K562 (cell line): ENCODE measurements around the gene CTSW. TPM values are rescaled to one million over a fixed set of nuclear protein-coding genes. Genes with fewer than 3 reads are reported as not detected.

Experiments used
- ATAC-seq: fragments of 200-7000 bp; cut with Tn5 transposase; 3 replicates; pipeline ENCODE4 v1.9.1; 2020; ENCODE audit warnings: moderate library complexity
- BruUV-seq: library from RNA; stranded (reverse); fragments of 400-500 nt; replicated peaks from 2 replicates; lab custom pipeline; 2021; lab: Mats Ljungman, UMichigan
- CTCF ChIA-PET: fragments of 300-600 bp; formaldehyde crosslinking; extraction: SDS; loops from one replicate; lab custom pipeline; 2021; ENCODE audit warnings: low intra/inter-chr PET ratio; lab: Yijun Ruan, JAX
- POLR2A ChIA-PET: fragments of 300-600, 350-650 bp; sonication (Branson Sonifier 250); formaldehyde crosslinking; extraction: SDS; loops from one replicate; lab custom pipeline; 2021; ENCODE audit warnings: antibody characterized with exemption, inconsistent platforms; lab: Yijun Ruan, JAX
- DNase-seq, 4 experiments: peaks; one replicate each; pipeline versions ENCODE4 v3.0.0 to v3.0.0-alpha.2; 2011 to 2018; ENCODE audit warnings: low spot score in 3 of 4, mixed read lengths in 3 of 4; ENCODE audit errors: extremely low read depth in 1 of 4
- FAIRE-seq: peaks from 2 replicates; lab custom pipeline; 2011; peaks lifted over from hg19 to GRCh38; lab: Jason Lieb, UNC
- H2AFZ ChIP-seq: 2 replicates; pipeline ENCODE4 v1.6.0; 2011; ENCODE audit warnings: low read depth, low read length, control low read depth, inconsistent platforms
- H3K27ac ChIP-seq: fragments of 200-600 bp; 3 replicates; pipeline ENCODE4 v1.8.0; 2011; ENCODE audit warnings: low read depth, mild to moderate bottlenecking, control low read depth, inconsistent platforms, low read length, moderate library complexity, mixed read lengths; ENCODE audit errors: extremely low read depth
- H3K27me3 ChIP-seq, 2 experiments: fragments of 300-600 bp in 1 of 2; 2 replicates in 1 of 2; 3 replicates in 1 of 2; pipeline versions ENCODE4 v1.6.0 to v1.8.0; 2011; ENCODE audit warnings: inconsistent platforms in 2 of 2, low read length in 2 of 2, mild to moderate bottlenecking in 1 of 2, mixed read lengths in 1 of 2, moderate library complexity in 1 of 2; ENCODE audit not compliant: control insufficient read depth in 2 of 2, insufficient read depth in 2 of 2
- H3K36me3 ChIP-seq: fragments of 300-600 bp; 3 replicates; pipeline ENCODE4 v1.8.0; 2011; ENCODE audit warnings: mild to moderate bottlenecking, low read length, inconsistent platforms; ENCODE audit not compliant: control insufficient read depth, insufficient read depth
- H3K4me1 ChIP-seq, 2 experiments: fragments of 200-600 bp in 1 of 2; replicated peaks in 1 of 2; 2 replicates in 1 of 2; 3 replicates in 1 of 2; pipeline versions ENCODE4 v1.5.1 to v1.8.0; 2011; ENCODE audit warnings: inconsistent platforms in 2 of 2, low read length in 2 of 2, mild to moderate bottlenecking in 1 of 2, mixed read lengths in 1 of 2, moderate library complexity in 1 of 2; ENCODE audit not compliant: control insufficient read depth in 2 of 2, insufficient read depth in 2 of 2
- H3K4me2 ChIP-seq: 2 replicates; pipeline ENCODE4 v1.6.1; 2011; ENCODE audit warnings: low read length, control low read depth, inconsistent platforms, mixed read lengths; ENCODE audit not compliant: insufficient read depth
- H3K4me3 ChIP-seq: fragments of 200-600 bp; sonication (generic), shearing (Covaris generic); 2 replicates; pipeline ENCODE4 v1.5.1; 2016; ENCODE audit warnings: control low read depth, inconsistent platforms
- H3K79me2 ChIP-seq: fragments of 200-600 bp; 3 replicates; pipeline ENCODE4 v1.8.0; 2011; ENCODE audit warnings: low read length, inconsistent platforms; ENCODE audit not compliant: control insufficient read depth, insufficient read depth
- H3K9ac ChIP-seq, 2 experiments: 2 replicates each; pipeline versions ENCODE4 v1.6.0 to v1.6.1; 2011; ENCODE audit warnings: low read depth in 2 of 2, low read length in 2 of 2, control low read depth in 1 of 2, inconsistent platforms in 1 of 2, mild to moderate bottlenecking in 1 of 2, mixed read lengths in 1 of 2; ENCODE audit not compliant: insufficient read depth in 1 of 2
- H3K9me1 ChIP-seq: one replicate; pipeline ENCODE4 v1.6.0; 2011; ENCODE audit warnings: inconsistent platforms, mild to moderate bottlenecking, low read length, moderate library complexity; ENCODE audit not compliant: control insufficient read depth, insufficient read depth
- H3K9me3 ChIP-seq: replicated peaks from 2 replicates; pipeline ENCODE4 v1.5.1; 2011; ENCODE audit warnings: low read depth, low read length, inconsistent platforms; ENCODE audit not compliant: control insufficient read depth, insufficient read depth
- H4K20me1 ChIP-seq: replicated peaks from 2 replicates; pipeline ENCODE4 v1.6.1; 2011; ENCODE audit warnings: low read length, inconsistent platforms, mixed read lengths; ENCODE audit not compliant: control insufficient read depth, insufficient read depth
- CBFA2T3 ChIP-seq: fragments of 450-650 bp; IDR thresholded peaks from 2 replicates; pipeline ENCODE4 v1.6.1; 2017
- CEBPZ ChIP-seq: fragments of 150-350 bp; IDR thresholded peaks from 2 replicates; pipeline ENCODE4 v1.6.1; 2014; ENCODE audit warnings: low read depth, mild to moderate bottlenecking, low read length, borderline replicate concordance
- CTBP1 ChIP-seq: fragments of 450-650 bp; IDR thresholded peaks from 2 replicates; pipeline ENCODE4 v1.6.1; 2016; ENCODE audit warnings: borderline replicate concordance
- FOXJ2 ChIP-seq: fragments of 200-800 bp; sonication (Bioruptor generic); IDR thresholded peaks from 2 replicates; pipeline ENCODE4 v1.6.1; 2016; ENCODE audit warnings: missing genetic modification characterization, missing compliant biosample characterization
- JUN ChIP-seq, 2 experiments: sonication (generic) in 1 of 2; formaldehyde crosslinking in 1 of 2; IDR thresholded peaks; 2 replicates each; pipeline versions ENCODE4 v1.6.1 to v1.8.0; 2012 to 2022; ENCODE audit warnings: borderline replicate concordance in 2 of 2, mild to moderate bottlenecking in 2 of 2, improper control_type of control experiment in 1 of 2, low read depth in 1 of 2, low read length in 1 of 2, missing genetic modification reagents in 1 of 2
- L3MBTL2 ChIP-seq: fragments of 450-650 bp; IDR thresholded peaks from 2 replicates; pipeline ENCODE4 v1.6.1; 2016; ENCODE audit warnings: mild to moderate bottlenecking, moderate library complexity
- POLR3G ChIP-seq: IDR thresholded peaks from 2 replicates; pipeline ENCODE4 v1.6.1; 2011; ENCODE audit not compliant: insufficient read length, insufficient replicate concordance; ENCODE audit errors: extremely low read depth
- RBM15 ChIP-seq: fragments of 200-400 bp; formaldehyde crosslinking; IDR thresholded peaks from 2 replicates; pipeline ENCODE4 v1.6.1; 2018; ENCODE audit warnings: mild to moderate bottlenecking, low read length, moderate library complexity; ENCODE audit not compliant: insufficient read depth
- RFX7 ChIP-seq: fragments of 250-450 bp; sonication (Bioruptor Pico); IDR thresholded peaks from 2 replicates; pipeline ENCODE4 v1.5.1; 2021; ENCODE audit warnings: mild to moderate bottlenecking
- SMARCB1 ChIP-seq: IDR thresholded peaks from 2 replicates; pipeline ENCODE4 v1.6.1; 2011; ENCODE audit warnings: improper control_type of control experiment, low read depth; ENCODE audit not compliant: insufficient read length
- XRCC4 ChIP-seq: IDR thresholded peaks from one replicate; pipeline ENCODE4 v1.6.1; 2011; ENCODE audit not compliant: insufficient read depth, insufficient read length; ENCODE audit errors: extremely low read depth
- ZEB2 ChIP-seq: fragments of 450-650 bp; IDR thresholded peaks from 2 replicates; pipeline ENCODE4 v1.6.1; 2016
- ZNF12 ChIP-seq: sonication (generic); formaldehyde crosslinking; IDR thresholded peaks from 2 replicates; pipeline ENCODE4 v1.4.0; 2020; ENCODE audit warnings: mild to moderate bottlenecking, missing genetic modification reagents
- ZNF224 ChIP-seq: sonication (generic); formaldehyde crosslinking; IDR thresholded peaks from 2 replicates; pipeline ENCODE4 v1.8.0; 2022; ENCODE audit warnings: mild to moderate bottlenecking, missing genetic modification reagents
- ZNF778 ChIP-seq: fragments of 450-650 bp; formaldehyde crosslinking; IDR thresholded peaks from 2 replicates; pipeline ENCODE4 v1.4.0; 2020; ENCODE audit warnings: mild to moderate bottlenecking, moderate library complexity
- WGBS: fragments of 100-300 bp; shearing (Covaris generic); methylation state at CpG from one replicate; pipeline ENCODE4 v1.1.6; 2016; ENCODE audit warnings: low coverage, mixed read lengths; ENCODE audit not compliant: insufficient coverage; ENCODE audit errors: missing lambda C conversion rate; 5-methylcytosine and 5-hydroxymethylcytosine counted together
- in situ Hi-C: fragments of 300-500 bp; cut with MboI; formaldehyde crosslinking; loops from 4 replicates; pipeline ENCODE4 v1.15.0; 2018; ENCODE audit warnings: inconsistent platforms, mixed read lengths
- intact Hi-C: fragments of 100-400 bp; cut with micrococcal nuclease; formaldehyde crosslinking; loops from 2 replicates; pipeline ENCODE4 v1.14.2; 2022
- polyA plus RNA-seq, 8 experiments: library from polyadenylated mRNA; depleted of rRNA in 4 of 8; stranded (reverse) in 5 of 8; unstranded in 3 of 8; fragments of >200 nt; fragmentation: Nextera tagmentation in 2 of 8; fragmentation: Illumina TruSeq in 1 of 8; extraction: Ambion mirVana in 2 of 8; extraction: Trizol in 1 of 8; gene quantifications; 2 replicates each; pipeline versions ENCODE4 v1.2.1 to v1.2.3, GENCODE V29; 2011 to 2014; ENCODE audit warnings: inconsistent platforms in 1 of 8, missing spikeins in 1 of 8
- total RNA-seq, 7 experiments: library from RNA; depleted of rRNA in 6 of 7; stranded (reverse); fragments of >200 nt in 6 of 7; fragmentation: Illumina TruSeq in 2 of 7; extraction: Trizol in 2 of 7; gene quantifications; 2 replicates each; pipeline versions ENCODE4 v1.2.1 to v1.2.3, GENCODE V29; 2011 to 2021; ENCODE audit warnings: low replicate concordance in 1 of 7

The CTSW gene
- total and polyA plus RNA-seq, 9 of the 15 experiments (the other 6 are each of a cell fraction or from before 2014, with no cell fraction given) = 0.04 TPM; not detected in 8

GRCh38 chr11:65857500-65857852 lies 22.2 kb upstream of the CTSW start:
- BruUV-seq = no TSS peak
- DNase-seq = no peak
- H3K27me3 ChIP-seq = no peaks in the 10 kb centered on the region; a peak in 1 of 5 replicates
- H3K4me2 ChIP-seq = peak overlapping the region; percentile 95
- H3K36me3 ChIP-seq = peaks cover 57% of the 10 kb centered on the region
- peak overlapping the region; percentile 95 for H3K4me3 ChIP-seq
- POLR2A ChIA-PET = interaction anchor here (0.5 to 5.6 kb wide), 19 partner anchors 8 to 229 kb away, joined by 3 to 151 read pairs (median 6); partner anchors contain the start of genes CCDC85B, FIBP, FOSL1 and KAT5
- peaks cover 11% of the 10 kb centered on the region for H3K9me1 ChIP-seq
- no peak for ATAC-seq
- peak overlapping the region; percentile 29 for H2AFZ ChIP-seq
- peaks cover 14 to 62% of the 10 kb centered on the region in 2 experiments for H3K4me1 ChIP-seq
- H3K79me2 ChIP-seq = peaks cover 65% of the 10 kb centered on the region
- H4K20me1 ChIP-seq = peaks cover 22% of the 10 kb centered on the region
- intact Hi-C loops (loop anchor here (5.0 kb wide), 1 partner anchor 45 kb away; the partner anchor contains the start of gene FOSL1), in situ Hi-C loops (no loop called here)
- under 1% methylated on average over 16 of the region's 49 CpGs for WGBS
- no peaks in the 10 kb centered on the region for H3K9me3 ChIP-seq
- no peak for FAIRE-seq
- H3K27ac ChIP-seq = peak overlapping the region; percentile 96
- peak overlapping the region; percentile 98 to 99 for H3K9ac ChIP-seq
- CTCF ChIA-PET = no interaction called here
- TF ChIP-seq L3MBTL2 (peak; percentile 90), XRCC4 (no peak), JUN (IDR thresholded peaks at IDR 0.05; ENCODE audit: borderline replicate concordance, low read depth, low read length) (no peak), JUN (CRISPR knock-in tag; IDR thresholded peaks at IDR 0.05; ENCODE audit: borderline replicate concordance) (0 out of 2 replicates have a peak, but pooled peaks have one; percentile 4), CEBPZ (no peak), RFX7 (CRISPR knock-in tag) (no peak), ZNF778 (CRISPR knock-in tag) (no peak), ZNF12 (CRISPR knock-in tag) (0 out of 2 replicates have a peak, but pooled peaks have one; percentile 20), SMARCB1 (no peak), CBFA2T3 (no peak), POLR3G (no peak), ZNF224 (0 out of 2 replicates have a peak, but pooled peaks have one; percentile 8), CTBP1 (peak; percentile 18; the same call in 1 of the 2 replicates), ZEB2 (no peak), FOXJ2 (tag) (peak; percentile 45; the same call in 1 of the 2 replicates), RBM15 (no peak)
